SU-DHL-6 (cell line): Measurements from ENCODE around the gene FAM83D.

Experiments used
- H2AFZ ChIP-seq: fragments of 200-600 bp; sonication (generic); 2 replicates; pipeline ENCODE4 v1.6.1; 2014; ENCODE audit warnings: low read depth, mild to moderate bottlenecking, moderate library complexity, mixed read lengths, antibody characterized with exemption, low read length; ENCODE audit not compliant: severe bottlenecking
- H3F3A ChIP-seq: fragments of 200-600 bp; shearing (Covaris generic); 2 replicates; pipeline ENCODE4 v1.6.0; 2016; ENCODE audit warnings: antibody characterized with exemption, mild to moderate bottlenecking; ENCODE audit not compliant: insufficient read depth
- H3K27ac ChIP-seq: fragments of 200-600 bp; sonication (generic); 2 replicates; pipeline ENCODE4 v1.5.1; 2016; ENCODE audit warnings: low read depth, mild to moderate bottlenecking, low read length, moderate library complexity, mixed read lengths
- H3K27me3 ChIP-seq: fragments of 200-600 bp; sonication (generic), shearing (Covaris generic); 2 replicates; pipeline ENCODE4 v1.6.0; 2014; ENCODE audit warnings: mild to moderate bottlenecking, low read length
- H3K36me3 ChIP-seq: fragments of 200-600 bp; sonication (generic); 2 replicates; pipeline ENCODE4 v1.6.1; 2014; ENCODE audit warnings: mild to moderate bottlenecking, low read length, mixed read lengths
- H3K4me2 ChIP-seq: fragments of 300-600, 200-600 bp; shearing (Covaris generic), sonication (generic); 2 replicates; pipeline ENCODE4 v1.6.0; 2014; ENCODE audit warnings: low read length, low read depth, mild to moderate bottlenecking; ENCODE audit not compliant: poor library complexity, severe bottlenecking
- H3K4me3 ChIP-seq: fragments of 200-600 bp; sonication (generic); 2 replicates; pipeline ENCODE4 v1.5.1; 2014; ENCODE audit warnings: antibody characterized with exemption, low read length, mild to moderate bottlenecking, mixed read lengths; ENCODE audit not compliant: insufficient read depth, poor library complexity, severe bottlenecking
- H3K79me2 ChIP-seq: fragments of 200-600 bp; sonication (generic); 2 replicates; pipeline ENCODE4 v1.6.1; 2014; ENCODE audit warnings: mild to moderate bottlenecking, low read length, moderate library complexity; ENCODE audit not compliant: insufficient read depth
- H3K9ac ChIP-seq: fragments of 200-600 bp; sonication (generic); 2 replicates; pipeline ENCODE4 v1.7.0; 2014; ENCODE audit warnings: mild to moderate bottlenecking, low read length
- H3K9me2 ChIP-seq: fragments of 200-600 bp; sonication (generic); replicated peaks from 2 replicates; pipeline ENCODE4 v1.6.1; 2014; ENCODE audit warnings: low read length; ENCODE audit not compliant: insufficient read depth
- H3K9me3 ChIP-seq: fragments of 200-600 bp; sonication (generic); 2 replicates; pipeline ENCODE4 v1.6.1; 2014; ENCODE audit warnings: low read length, mixed read lengths; ENCODE audit not compliant: insufficient read depth
- H4K20me1 ChIP-seq: fragments of 200-600 bp; sonication (generic); 2 replicates; pipeline ENCODE4 v1.6.1; 2014; ENCODE audit warnings: low read depth, mild to moderate bottlenecking, antibody characterized with exemption, low read length, moderate library complexity, mixed read lengths
- CTCF ChIP-seq: fragments of 200-600 bp; sonication (generic); IDR thresholded peaks from one replicate; pipeline ENCODE4 v1.5.1; 2017; ENCODE audit warnings: antibody characterized with exemption, mild to moderate bottlenecking, low read length, moderate library complexity; ENCODE audit not compliant: insufficient read depth, poor library complexity, severe bottlenecking
- EZH2phosphoT487 ChIP-seq: fragments of 200-600 bp; sonication (generic), shearing (Covaris generic); conservative IDR thresholded peaks from 2 replicates; pipeline ENCODE4 v1.6.1; 2018; ENCODE audit warnings: mild to moderate bottlenecking, antibody characterized with exemption, low read length, moderate library complexity, mixed read lengths

Gene FAM83D

GRCh38 chr20:38946836-38947235 lies 20.6 kb downstream of the FAM83D start:
- Histone ChIP-seq H4K20me1 (peaks cover 11% of the 10 kb centered on the region; the same call in 1 of the 2 replicates), H3K4me3 (no peak overlapping the region), H3K27ac (no peak overlapping the region), H3K9me2 (no peaks in the 10 kb centered on the region), H3K36me3 (peaks cover 68% of the 10 kb centered on the region), H3K9ac (no peak overlapping the region), H3F3A (peaks cover 12% of the 10 kb centered on the region; the same call in 1 of the 2 replicates), H3K9me3 (no peaks in the 10 kb centered on the region), H2AFZ (no peak overlapping the region), H3K4me2 (no peak overlapping the region), H3K79me2 (peaks cover 37% of the 10 kb centered on the region), H3K27me3 (no peaks in the 10 kb centered on the region)
- TF ChIP-seq EZH2phosphoT487 (no peak), CTCF (no peak)

GRCh38 chr20:38947931-38948362 lies 21.7 kb downstream of the FAM83D start:
- TF ChIP-seq CTCF (no peak), EZH2phosphoT487 (no peak)
- Histone ChIP-seq H3K4me3 (no peak overlapping the region), H3F3A (peaks cover 12% of the 10 kb centered on the region; the same call in 1 of the 2 replicates), H3K9me3 (no peaks in the 10 kb centered on the region), H3K27ac (no peak overlapping the region), H2AFZ (no peak overlapping the region), H3K36me3 (peaks cover 68% of the 10 kb centered on the region), H3K9ac (no peak overlapping the region), H3K4me2 (no peak overlapping the region), H3K9me2 (no peaks in the 10 kb centered on the region), H3K79me2 (peaks cover 26% of the 10 kb centered on the region; the same call in 1 of the 2 replicates), H3K27me3 (no peaks in the 10 kb centered on the region), H4K20me1 (peaks cover 4% of the 10 kb centered on the region; the same call in 1 of the 2 replicates)

GRCh38 chr20:38950254-38950653 lies 24.0 kb downstream of the FAM83D start:
- peaks cover 18% of the 10 kb centered on the region; the same call in 1 of the 2 replicates for H3K79me2 ChIP-seq
- no peak overlapping the region for H3K27ac ChIP-seq
- H3K9me2 ChIP-seq = no peaks in the 10 kb centered on the region
- H2AFZ ChIP-seq = no peak overlapping the region
- H3K4me3 ChIP-seq = no peak overlapping the region
- no peak overlapping the region for H3K9ac ChIP-seq
- TF ChIP-seq CTCF (no peak), EZH2phosphoT487 (no peak)
- peaks cover 21% of the 10 kb centered on the region for H3F3A ChIP-seq
- H3K36me3 ChIP-seq = peaks cover 62% of the 10 kb centered on the region
- no peaks in the 10 kb centered on the region for H3K27me3 ChIP-seq
- H4K20me1 ChIP-seq = peaks cover 4% of the 10 kb centered on the region; the same call in 1 of the 2 replicates
- H3K4me2 ChIP-seq = no peak overlapping the region
- no peaks in the 10 kb centered on the region for H3K9me3 ChIP-seq
